Esophagus muscularis mucosa (tissue), 4 donors: Measurements from ENCODE around the gene STAMBPL1. TPM values are rescaled to one million over a fixed set of nuclear protein-coding genes. Genes with fewer than 3 reads are reported as not detected.

Experiments
- DNase-seq: peaks from one replicate; pipeline ENCODE4 v3.0.0-alpha.2; 2017; ENCODE audit errors: extremely low spot score
- H3K27ac ChIP-seq, 4 donors: fragments of 200-600 bp; sonication (generic); replicated peaks in 1 of 4; 1 replicate in 3 of 4; 2 replicates in 1 of 4; pipeline ENCODE4 v1.5.1; 2016 to 2019; ENCODE audit warnings: mild to moderate bottlenecking in 1 of 4
- H3K27me3 ChIP-seq, 4 donors: fragments of 200-600 bp; sonication (generic); one replicate each; pipeline versions ENCODE4 v1.5.1 to v1.6.0; 2016 to 2019
- H3K36me3 ChIP-seq, 4 donors: fragments of 200-600 bp; sonication (generic); one replicate each; pipeline ENCODE4 v1.5.1; 2016 to 2019
- H3K4me1 ChIP-seq, 4 donors: fragments of 200-600 bp; sonication (generic); one replicate each; pipeline ENCODE4 v1.5.1; 2016 to 2019
- H3K4me3 ChIP-seq, 4 donors: fragments of 200-600 bp; sonication (generic); 1 replicate in 2 of 4; 2 replicates in 2 of 4; pipeline ENCODE4 v1.5.1; 2016 to 2019; ENCODE audit warnings: mild to moderate bottlenecking in 4 of 4, moderate library complexity in 1 of 4
- H3K9me3 ChIP-seq, 4 donors: fragments of 200-600 bp; sonication (generic); 1 replicate in 3 of 4; 2 replicates in 1 of 4; pipeline ENCODE4 v1.5.1; 2016 to 2019
- CTCF ChIP-seq, 3 experiments: fragments of 200-600 bp in 2 of 3; fragments of 450-650 bp in 1 of 3; sonication (generic) in 2 of 3; IDR thresholded peaks; one replicate each; pipeline ENCODE4 v1.5.1; 2017 to 2019; ENCODE audit warnings: antibody characterized with exemption in 3 of 3, mild to moderate bottlenecking in 2 of 3, moderate library complexity in 1 of 3
- EP300 ChIP-seq: sonication (generic); formaldehyde crosslinking; IDR thresholded peaks from one replicate; pipeline ENCODE4 v1.6.1; 2017; ENCODE audit warnings: antibody characterized with exemption
- POLR2A ChIP-seq: fragments of 450-650 bp; IDR thresholded peaks from one replicate; pipeline ENCODE4 v1.6.1; 2017; ENCODE audit warnings: antibody characterized with exemption, moderate library complexity, mild to moderate bottlenecking, low read depth
- POLR2AphosphoS5 ChIP-seq, 2 donors: sonication (generic); formaldehyde crosslinking; IDR thresholded peaks; one replicate each; pipeline ENCODE4 v1.6.1; 2017; ENCODE audit warnings: antibody characterized with exemption in 2 of 2
- WGBS: methylation state at CpG from one replicate; pipeline ENCODE4 v1.1.5; 2018; 5-methylcytosine and 5-hydroxymethylcytosine counted together
- intact Hi-C: fragments of 100-400 bp; cut with DNase I; formaldehyde crosslinking; loops from one replicate; pipeline ENCODE4 v1.15.1; 2023
- total RNA-seq, 4 donors: library from RNA; depleted of rRNA; stranded (reverse); fragments of >200 nt; gene quantifications; one replicate each; pipeline versions ENCODE4 v1.1.0 to v1.2.1, GENCODE V29; 2016

The STAMBPL1 gene
- total RNA-seq, 4 donors from 2014 or later = 8.6 to 27.4 (median 14.7) TPM

GRCh38 chr10:88843171-88843570, 36.9 kb upstream of the STAMBPL1 start:
- 96% methylated on average over 4 of the region's 4 CpGs for WGBS
- no peak overlapping the region for H3K4me3 ChIP-seq
- intact Hi-C loops = no loop called here

GRCh38 chr10:88848499-88848898, 31.5 kb upstream of the STAMBPL1 start:
- Histone ChIP-seq H3K36me3 (no peaks in the 10 kb centered on the region), H3K9me3 (no peaks in the 10 kb centered on the region), H3K4me1 (no peaks in the 10 kb centered on the region), H3K27ac (no peak overlapping the region), H3K4me3 (no peak overlapping the region), H3K27me3 (no peaks in the 10 kb centered on the region)
- no peak for TF ChIP-seq EP300
- no peak for TF ChIP-seq POLR2AphosphoS5 (IDR thresholded peaks at IDR 0.05)
- no peak for TF ChIP-seq POLR2A
- no peak for TF ChIP-seq CTCF (IDR thresholded peaks at IDR 0.05)
- 13% methylated on average over 1 of the region's 1 CpG for WGBS
- DNase-seq = no peak
- intact Hi-C loops = no loop called here

More at GRCh38 chr10:88843171-88843570, 36.9 kb upstream of the STAMBPL1 start:
- DNase-seq = no peak
- Histone ChIP-seq H3K9me3 (no peaks in the 10 kb centered on the region), H3K27me3 (no peaks in the 10 kb centered on the region), H3K4me1 (no peaks in the 10 kb centered on the region), H3K36me3 (no peaks in the 10 kb centered on the region), H3K27ac (no peak overlapping the region)
- TF ChIP-seq POLR2A = no peak
- no peak for TF ChIP-seq CTCF (IDR thresholded peaks at IDR 0.05)
- no peak for TF ChIP-seq EP300
- TF ChIP-seq POLR2AphosphoS5 (IDR thresholded peaks at IDR 0.05) = no peak

GRCh38 chr10:88849234-88849633, 30.8 kb upstream of the STAMBPL1 start:
- Histone ChIP-seq H3K36me3 (no peaks in the 10 kb centered on the region), H3K9me3 (no peaks in the 10 kb centered on the region), H3K4me1 (peaks cover 0 to under 1% (median 0%) of the 10 kb centered on the region in 4 donors), H3K4me3 (no peak overlapping the region), H3K27ac (no peak overlapping the region), H3K27me3 (no peaks in the 10 kb centered on the region)
- intact Hi-C loops = no loop called here
- no peak for DNase-seq
- TF ChIP-seq EP300 = no peak
- TF ChIP-seq POLR2AphosphoS5 (IDR thresholded peaks at IDR 0.05) = no peak
- no peak for TF ChIP-seq POLR2A
- no peak for TF ChIP-seq CTCF (IDR thresholded peaks at IDR 0.05)
- WGBS = 86% methylated on average over 1 of the region's 1 CpG

GRCh38 chr10:88850712-88851111, 29.3 kb upstream of the STAMBPL1 start:
- Histone ChIP-seq H3K9me3 (no peaks in the 10 kb centered on the region), H3K27me3 (no peaks in the 10 kb centered on the region), H3K4me1 (peaks cover 0 to 7% (median 2%) of the 10 kb centered on the region in 4 donors), H3K27ac (no peak overlapping the region), H3K36me3 (no peaks in the 10 kb centered on the region), H3K4me3 (no peak overlapping the region)
- no peak for DNase-seq
- WGBS = 53% methylated on average over 1 of the region's 1 CpG
- intact Hi-C loops = no loop called here
- no peak for TF ChIP-seq POLR2AphosphoS5 (IDR thresholded peaks at IDR 0.05)
- TF ChIP-seq EP300 = no peak
- TF ChIP-seq CTCF (IDR thresholded peaks at IDR 0.05) = no peak
- TF ChIP-seq POLR2A = no peak

GRCh38 chr10:88851706-88852105, 28.3 kb upstream of the STAMBPL1 start, which contains the start of gene ANKRD22:
TSS of gene ANKRD22 (minus strand) at chr10:88851844. CDS start at chr10:88851607, 237 bp downstream.
- no peak within 1 kb of the TSS for H3K4me3 ChIP-seq
- H3K4me1 ChIP-seq = peaks cover 0 to 7% (median 2%) of the 10 kb centered on the region in 4 donors
- H3K27me3 ChIP-seq = no peaks in the 10 kb centered on the region
- H3K9me3 ChIP-seq = no peaks in the 10 kb centered on the region
- no peak for DNase-seq
- intact Hi-C loops = no loop called here
- H3K27ac ChIP-seq = no peak within 1 kb of the TSS
- TF ChIP-seq EP300 (no peak), POLR2AphosphoS5 (IDR thresholded peaks at IDR 0.05) (no peak), CTCF (IDR thresholded peaks at IDR 0.05) (no peak), POLR2A (no peak)
- no peaks in the 10 kb centered on the region for H3K36me3 ChIP-seq
- WGBS = 73% methylated on average over 5 of the region's 5 CpGs
